Omental fat pad (tissue), 4 donors: ENCODE data around the gene RAPGEF5. TPM values are rescaled to one million over a fixed set of nuclear protein-coding genes. Genes with fewer than 3 reads are reported as not detected.

Experiments used
- ATAC-seq: fragments of 150-250 bp; one replicate; pipeline ENCODE4 v1.9.1; 2016; ENCODE audit warnings: mild to moderate bottlenecking, moderate library complexity; ENCODE audit not compliant: low FRiP score
- DNase-seq: peaks from one replicate; pipeline ENCODE4 v3.0.0-alpha.2; 2019; ENCODE audit warnings: low spot score
- total RNA-seq, 4 donors: library from RNA; depleted of rRNA; stranded (reverse); fragments of >200 nt; gene quantifications; one replicate each; pipeline ENCODE4 v1.1.0, GENCODE V29; 2016
- TF ChIP-seq, protein P1 (sequence below), 3 donors: fragments of 450-650 bp; IDR thresholded peaks; one replicate each; pipeline ENCODE4 v1.5.1; 2016 to 2017; ENCODE audit warnings: antibody characterized with exemption in 3 of 3, mild to moderate bottlenecking in 3 of 3, moderate library complexity in 2 of 3

Gene RAPGEF5
- total RNA-seq, 4 donors from 2014 or later = 34.7 to 163 (median 73.0) TPM

GRCh38 chr7:22110881-22111280, 246.1 kb downstream of the RAPGEF5 start:
- ATAC-seq (no peak), DNase-seq (no peak)
- TF ChIP-seq, protein P1, sequence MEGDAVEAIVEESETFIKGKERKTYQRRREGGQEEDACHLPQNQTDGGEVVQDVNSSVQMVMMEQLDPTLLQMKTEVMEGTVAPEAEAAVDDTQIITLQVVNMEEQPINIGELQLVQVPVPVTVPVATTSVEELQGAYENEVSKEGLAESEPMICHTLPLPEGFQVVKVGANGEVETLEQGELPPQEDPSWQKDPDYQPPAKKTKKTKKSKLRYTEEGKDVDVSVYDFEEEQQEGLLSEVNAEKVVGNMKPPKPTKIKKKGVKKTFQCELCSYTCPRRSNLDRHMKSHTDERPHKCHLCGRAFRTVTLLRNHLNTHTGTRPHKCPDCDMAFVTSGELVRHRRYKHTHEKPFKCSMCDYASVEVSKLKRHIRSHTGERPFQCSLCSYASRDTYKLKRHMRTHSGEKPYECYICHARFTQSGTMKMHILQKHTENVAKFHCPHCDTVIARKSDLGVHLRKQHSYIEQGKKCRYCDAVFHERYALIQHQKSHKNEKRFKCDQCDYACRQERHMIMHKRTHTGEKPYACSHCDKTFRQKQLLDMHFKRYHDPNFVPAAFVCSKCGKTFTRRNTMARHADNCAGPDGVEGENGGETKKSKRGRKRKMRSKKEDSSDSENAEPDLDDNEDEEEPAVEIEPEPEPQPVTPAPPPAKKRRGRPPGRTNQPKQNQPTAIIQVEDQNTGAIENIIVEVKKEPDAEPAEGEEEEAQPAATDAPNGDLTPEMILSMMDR (IDR thresholded peaks at IDR 0.05) = no peak

GRCh38 chr7:22110227-22110839, 246.6 kb downstream of the RAPGEF5 start:
- ATAC-seq (peak; percentile 70), DNase-seq (peak; percentile 34)
- TF ChIP-seq, protein P1 (IDR thresholded peaks at IDR 0.05) = peak in 1 of 3 donors; percentile 84

- ATAC-seq (no peak), DNase-seq (peak; percentile 35)
- TF ChIP-seq, protein P1 (IDR thresholded peaks at IDR 0.05) = no peak
Observed at GRCh38 chr7:22109761-22110160, 247.2 kb downstream of the RAPGEF5 start.

DNA sequence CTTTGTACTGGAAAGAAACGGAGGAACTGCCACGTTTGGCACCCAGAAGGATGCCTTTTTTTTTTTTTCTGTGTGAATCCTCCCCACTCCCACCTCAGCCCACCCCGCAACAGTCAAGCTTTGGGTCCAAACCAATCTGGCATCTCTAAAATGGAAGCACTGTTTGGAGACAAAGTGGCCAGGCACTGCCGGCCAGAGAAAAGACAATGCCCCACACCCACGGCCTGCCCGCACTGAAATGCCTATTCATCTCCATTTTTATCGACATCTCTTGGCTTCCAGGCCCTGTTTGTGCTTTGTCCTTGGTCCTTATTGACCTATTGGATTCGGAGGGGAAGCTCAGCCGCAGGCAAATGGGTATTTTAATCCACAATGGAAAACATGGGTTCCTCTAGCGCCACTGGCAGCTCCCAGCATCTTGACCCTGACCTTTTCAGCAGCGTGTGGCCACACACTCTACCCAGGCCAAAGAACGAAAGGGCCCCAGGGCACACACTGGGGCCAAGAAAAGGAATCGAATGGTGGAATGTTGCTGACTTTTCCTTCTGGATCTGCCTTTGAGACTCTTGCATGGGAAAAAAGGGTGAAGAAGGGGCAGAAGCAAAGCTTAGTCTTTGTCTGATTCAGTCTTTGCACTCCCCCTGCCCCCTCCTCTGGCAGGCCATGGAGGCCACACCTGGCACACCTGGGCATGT, 248.7 kb downstream of the RAPGEF5 start:
- TF ChIP-seq, protein P1 (IDR thresholded peaks at IDR 0.05) = no peak
- ATAC-seq (no peak), DNase-seq (no peak)

GRCh38 chr7:22105550-22105949, 251.4 kb downstream of the RAPGEF5 start:
- TF ChIP-seq, protein P1 (IDR thresholded peaks at IDR 0.05) = no peak
- ATAC-seq (no peak), DNase-seq (no peak)

DNA sequence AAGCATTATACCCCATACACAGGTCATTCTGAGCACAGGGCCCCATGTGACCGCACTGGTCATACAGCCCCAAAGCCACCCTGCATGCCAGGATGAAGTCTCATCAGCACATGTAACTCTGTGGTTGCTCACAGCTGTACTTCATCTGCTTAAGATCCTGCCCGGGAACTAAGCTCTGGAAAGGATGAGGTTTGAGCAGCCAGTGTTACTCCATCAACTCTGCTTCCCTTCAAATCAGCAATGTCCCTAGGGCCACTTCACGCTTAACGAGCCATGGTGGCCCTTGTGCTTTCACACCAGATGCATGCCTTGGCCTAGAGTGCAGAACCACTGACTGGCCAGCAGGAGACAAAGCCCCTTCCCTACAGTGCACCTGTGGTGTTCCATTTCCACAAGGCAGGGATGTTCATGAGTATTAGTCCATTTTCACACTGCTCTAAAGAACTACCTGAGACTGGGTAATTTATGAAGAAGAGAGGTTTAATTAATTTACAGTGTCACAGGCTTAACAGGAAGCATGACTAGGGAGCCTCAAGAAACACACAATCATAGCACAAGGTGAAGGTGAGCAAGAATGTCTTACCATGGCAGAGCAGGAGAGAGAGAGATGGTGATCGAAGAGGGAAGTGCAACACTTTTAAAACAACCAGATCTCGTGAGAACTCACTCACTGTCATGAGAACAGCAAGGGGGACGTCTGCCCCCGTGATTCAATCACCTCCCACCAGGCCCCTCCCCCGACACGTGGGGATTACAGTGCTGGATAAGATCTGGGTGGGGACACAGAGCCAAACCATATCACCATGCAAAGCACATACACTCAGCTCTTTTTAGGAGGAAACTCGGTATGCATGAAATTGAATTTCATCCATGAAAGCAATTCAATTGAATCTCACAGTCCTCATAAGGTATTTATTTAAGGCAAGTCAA, 262.3 kb downstream of the RAPGEF5 start:
- TF ChIP-seq, protein P1 (IDR thresholded peaks at IDR 0.05) = no peak
- DNase-seq (no peak), ATAC-seq (no peak)
